H1 (cell line): ENCODE data around the gene RAPGEF6. TPM values are rescaled to one million over a fixed set of nuclear protein-coding genes. Genes with fewer than 3 reads are reported as not detected.

ENCODE experiments used
- CTCF ChIA-PET: fragments of 300-600 bp; sonication (Branson Sonifier 250); formaldehyde crosslinking; loops from one replicate; lab custom pipeline; 2021; ENCODE audit not compliant: partially characterized antibody; lab: Charles Lee
- POLR2A ChIA-PET: fragments of 300-600 bp; sonication (Branson Sonifier 250); formaldehyde crosslinking; loops from one replicate; lab custom pipeline; 2021; ENCODE audit warnings: inconsistent platforms; ENCODE audit not compliant: partially characterized antibody; lab: Charles Lee
- DNase-seq, 2 experiments: peaks; one replicate each; pipeline versions ENCODE4 v3.0.0 to v3.0.0-alpha.2; 2010 to 2022; ENCODE audit warnings: low spot score in 2 of 2, low read depth in 1 of 2, mixed read lengths in 1 of 2
- FAIRE-seq: peaks from 2 replicates; lab custom pipeline; 2011; peaks lifted over from hg19 to GRCh38; lab: Jason Lieb, UNC
- H2AFZ ChIP-seq: 2 replicates; pipeline ENCODE4 v1.8.1; 2012; ENCODE audit warnings: low read length, inconsistent platforms
- H2AK5ac ChIP-seq: 2 replicates; pipeline ENCODE4 v1.6.1; 2013; ENCODE audit warnings: low read depth, low read length
- H2BK120ac ChIP-seq: replicated peaks from 2 replicates; pipeline ENCODE3; 2013; ENCODE audit warnings: low read depth, low read length, inconsistent platforms
- H2BK12ac ChIP-seq: 2 replicates; pipeline ENCODE4 v1.6.1; 2013; ENCODE audit warnings: low read depth, low read length
- H2BK15ac ChIP-seq: 2 replicates; pipeline ENCODE4 v1.6.1; 2013; ENCODE audit warnings: low read length
- H2BK20ac ChIP-seq: 2 replicates; pipeline ENCODE4 v1.6.1; 2013; ENCODE audit warnings: low read length
- H2BK5ac ChIP-seq: 2 replicates; pipeline ENCODE4 v1.6.1; 2013; ENCODE audit warnings: low read depth, low read length
- H3K14ac ChIP-seq: 2 replicates; pipeline ENCODE4 v1.6.1; 2013; ENCODE audit warnings: inconsistent platforms; ENCODE audit not compliant: insufficient read length
- H3K18ac ChIP-seq: 2 replicates; pipeline ENCODE4 v1.6.1; 2013; ENCODE audit warnings: low read length; ENCODE audit errors: extremely low read depth
- H3K23ac ChIP-seq: 2 replicates; pipeline ENCODE4 v1.6.1; 2013; ENCODE audit warnings: inconsistent platforms; ENCODE audit not compliant: insufficient read length
- H3K23me2 ChIP-seq: 2 replicates; pipeline ENCODE4 v1.6.1; 2013; ENCODE audit warnings: low read depth, low read length
- H3K27ac ChIP-seq: 2 replicates; pipeline ENCODE4 v1.6.1; 2011; ENCODE audit warnings: low read depth, low read length, inconsistent platforms
- H3K27me3 ChIP-seq, 4 experiments: replicated peaks in 1 of 4; 1 replicate in 1 of 4; 2 replicates in 3 of 4; pipeline versions ENCODE4 v1.6.1 to v1.8.1; 2011 to 2013; ENCODE audit warnings: low read length in 3 of 4, mild to moderate bottlenecking in 3 of 4, inconsistent platforms in 2 of 4, mixed read lengths in 2 of 4, moderate library complexity in 1 of 4; ENCODE audit not compliant: control insufficient read depth in 3 of 4, insufficient read depth in 3 of 4; ENCODE audit errors: extremely low read depth in 1 of 4
- H3K36me3 ChIP-seq, 4 experiments: 2 replicates each; pipeline versions ENCODE4 v1.6.1 to v1.8.1; 2011 to 2013; ENCODE audit warnings: mild to moderate bottlenecking in 4 of 4, low read length in 3 of 4, moderate library complexity in 2 of 4, control low read depth in 1 of 4, inconsistent platforms in 1 of 4; ENCODE audit not compliant: insufficient read depth in 4 of 4, control insufficient read depth in 2 of 4
- H3K4ac ChIP-seq: replicated peaks from 2 replicates; pipeline ENCODE3; 2013; ENCODE audit warnings: low read length, low read depth, mixed read lengths, inconsistent platforms; ENCODE audit not compliant: insufficient read length
- H3K4me1 ChIP-seq, 4 experiments: replicated peaks in 1 of 4; 1 replicate in 1 of 4; 2 replicates in 3 of 4; pipeline versions ENCODE4 v1.6.1 to v1.8.1; 2011 to 2013; ENCODE audit warnings: low read length in 3 of 4, inconsistent platforms in 2 of 4, mixed read lengths in 1 of 4; ENCODE audit not compliant: insufficient read depth in 4 of 4, control insufficient read depth in 3 of 4
- H3K4me2 ChIP-seq, 2 experiments: 2 replicates each; pipeline versions ENCODE4 v1.6.1 to v1.8.1; 2011 to 2013; ENCODE audit warnings: low read depth in 2 of 2, low read length in 2 of 2, control low read depth in 1 of 2, inconsistent platforms in 1 of 2, mild to moderate bottlenecking in 1 of 2; ENCODE audit not compliant: insufficient read depth in 1 of 2
- H3K4me3 ChIP-seq, 4 experiments: fragments of 200-600, 300-600 bp in 1 of 4; sonication (generic), shearing (Covaris generic), sonication (Bioruptor Twin) in 1 of 4; 2 replicates each; pipeline versions ENCODE4 v1.5.1 to v1.8.1; 2011 to 2016; ENCODE audit warnings: low read length in 4 of 4, low read depth in 3 of 4, control low read depth in 2 of 4, inconsistent platforms in 2 of 4, mild to moderate bottlenecking in 2 of 4, mixed read lengths in 1 of 4, moderate library complexity in 1 of 4; ENCODE audit not compliant: insufficient read depth in 2 of 4; ENCODE audit errors: extremely low read depth in 1 of 4
- H3K56ac ChIP-seq: replicated peaks from 2 replicates; pipeline ENCODE3; 2013; ENCODE audit warnings: low read depth, mild to moderate bottlenecking, mixed read lengths, low read length, inconsistent platforms; ENCODE audit not compliant: insufficient read length
- H3K79me1 ChIP-seq: 2 replicates; pipeline ENCODE4 v1.6.1; 2013; ENCODE audit warnings: low read depth, low read length, control low read depth
- H3K79me2 ChIP-seq, 2 experiments: 2 replicates each; pipeline versions ENCODE4 v1.6.1 to v1.8.1; 2012 to 2013; ENCODE audit warnings: low read length in 2 of 2, mild to moderate bottlenecking in 2 of 2, inconsistent platforms in 1 of 2; ENCODE audit not compliant: insufficient read depth in 2 of 2, control insufficient read depth in 1 of 2
- H3K9ac ChIP-seq, 4 experiments: replicated peaks in 1 of 4; 1 replicate in 1 of 4; 2 replicates in 3 of 4; pipeline versions ENCODE4 v1.6.1 to v1.8.1; 2011 to 2013; ENCODE audit warnings: low read depth in 3 of 4, low read length in 3 of 4, control low read depth in 2 of 4, mild to moderate bottlenecking in 2 of 4, moderate library complexity in 2 of 4, inconsistent platforms in 1 of 4; ENCODE audit errors: extremely low read depth in 1 of 4
- H3K9me3 ChIP-seq, 2 experiments: 2 replicates each; pipeline versions ENCODE4 v1.6.1 to v1.8.1; 2012 to 2013; ENCODE audit warnings: mild to moderate bottlenecking in 2 of 2, moderate library complexity in 2 of 2, control low read depth in 1 of 2, inconsistent platforms in 1 of 2, low read depth in 1 of 2, low read length in 1 of 2, mixed read lengths in 1 of 2; ENCODE audit not compliant: insufficient read depth in 2 of 2
- H4K20me1 ChIP-seq, 2 experiments: replicated peaks in 1 of 2; 2 replicates each; pipeline versions ENCODE3 to v1.8.1; 2011 to 2013; ENCODE audit warnings: inconsistent platforms in 2 of 2, low read length in 2 of 2, mild to moderate bottlenecking in 1 of 2; ENCODE audit not compliant: insufficient read depth in 2 of 2, control insufficient read depth in 1 of 2
- H4K5ac ChIP-seq: 2 replicates; pipeline ENCODE4 v1.6.1; 2013; ENCODE audit warnings: low read length, low read depth, mixed read lengths, inconsistent platforms; ENCODE audit not compliant: insufficient read length
- H4K8ac ChIP-seq: 2 replicates; pipeline ENCODE4 v1.8.0; 2013; ENCODE audit warnings: mild to moderate bottlenecking, moderate library complexity, low read length, inconsistent platforms; ENCODE audit not compliant: insufficient read depth; ENCODE audit errors: extremely low read depth
- H4K91ac ChIP-seq: replicated peaks from 2 replicates; pipeline ENCODE3; 2013; ENCODE audit warnings: low read length, mixed read lengths, inconsistent platforms; ENCODE audit not compliant: insufficient read length
- BACH1 ChIP-seq: IDR thresholded peaks from 2 replicates; pipeline ENCODE4 v1.6.1; 2012; ENCODE audit warnings: low read length, improper control_type of control experiment
- BCL11A ChIP-seq, 2 experiments: IDR thresholded peaks; one replicate each; pipeline ENCODE4 v1.6.1; 2011; ENCODE audit warnings: low read depth in 2 of 2, low read length in 2 of 2, mild to moderate bottlenecking in 2 of 2
- CEBPB ChIP-seq: IDR thresholded peaks from 2 replicates; pipeline ENCODE4 v1.6.1; 2012; ENCODE audit warnings: low read depth, low read length
- CREB1 ChIP-seq: IDR thresholded peaks from 2 replicates; pipeline ENCODE4 v1.6.1; 2012; ENCODE audit warnings: inconsistent platforms
- KDM1A ChIP-seq: fragments of 200-600, 300-600 bp; sonication (generic); IDR thresholded peaks from 2 replicates; pipeline ENCODE4 v1.7.1; 2016; ENCODE audit warnings: mild to moderate bottlenecking, low read length, borderline replicate concordance
- POLR2A ChIP-seq, 2 experiments: IDR thresholded peaks; 1 replicate in 1 of 2; 2 replicates in 1 of 2; pipeline ENCODE4 v1.6.1; 2011; ENCODE audit warnings: low read depth in 2 of 2, low read length in 2 of 2, mild to moderate bottlenecking in 2 of 2; ENCODE audit errors: control extremely low read depth in 1 of 2
- POU5F1 ChIP-seq: IDR thresholded peaks from 2 replicates; pipeline ENCODE4 v1.6.1; 2011; ENCODE audit warnings: low read depth, mild to moderate bottlenecking, low read length, moderate library complexity
- RAD21 ChIP-seq, 2 experiments: IDR thresholded peaks in 1 of 2; conservative IDR thresholded peaks in 1 of 2; 2 replicates each; pipeline ENCODE4 v1.6.1; 2011; ENCODE audit warnings: low read depth in 2 of 2, low read length in 2 of 2, improper control_type of control experiment in 1 of 2, inconsistent platforms in 1 of 2, mild to moderate bottlenecking in 1 of 2, moderate library complexity in 1 of 2
- RBBP5 ChIP-seq: IDR thresholded peaks from 2 replicates; pipeline ENCODE4 v1.7.1; 2012; ENCODE audit warnings: low read depth, mild to moderate bottlenecking, inconsistent platforms, low read length, moderate library complexity, borderline replicate concordance
- SAP30 ChIP-seq: fragments of 300-600 bp; sonication (generic); IDR thresholded peaks from 2 replicates; pipeline ENCODE4 v1.7.1; 2012; ENCODE audit warnings: low read length, moderate library complexity, mild to moderate bottlenecking, inconsistent platforms; ENCODE audit not compliant: insufficient read depth, insufficient replicate concordance
- SIN3A ChIP-seq, 2 experiments: IDR thresholded peaks in 1 of 2; conservative IDR thresholded peaks in 1 of 2; 2 replicates each; pipeline ENCODE4 v1.6.1; 2011 to 2012; ENCODE audit warnings: low read length in 2 of 2, improper control_type of control experiment in 1 of 2, low read depth in 1 of 2, mild to moderate bottlenecking in 1 of 2
- SIRT6 ChIP-seq: IDR thresholded peaks from one replicate; pipeline ENCODE4 v1.7.1; 2012; ENCODE audit warnings: low read length, inconsistent platforms
- SP2 ChIP-seq: IDR thresholded peaks from 2 replicates; pipeline ENCODE4 v1.6.1; 2012; ENCODE audit warnings: mild to moderate bottlenecking, low read length, inconsistent platforms
- TAF1 ChIP-seq: IDR thresholded peaks from 2 replicates; pipeline ENCODE4 v1.6.1; 2011; ENCODE audit warnings: mild to moderate bottlenecking, low read depth, low read length
- TBP ChIP-seq: IDR thresholded peaks from 2 replicates; pipeline ENCODE4 v1.6.1; 2011; ENCODE audit warnings: low read depth, low read length, improper control_type of control experiment
- YY1 ChIP-seq: IDR thresholded peaks from 2 replicates; pipeline ENCODE4 v1.6.1; 2011; ENCODE audit warnings: low read depth, mild to moderate bottlenecking, low read length
- WGBS, 2 experiments: shearing (Covaris generic) in 1 of 2; methylation state at CpG; one replicate each; pipeline versions ENCODE4 v1.1.6 to v1.1.7; 2013 to 2015; ENCODE audit warnings: low lambda C conversion rate in 2 of 2, mixed read lengths in 2 of 2, inconsistent platforms in 1 of 2, low coverage in 1 of 2, missing lambda C conversion rate in 1 of 2; ENCODE audit not compliant: insufficient replicate concordance in 2 of 2, insufficient coverage in 1 of 2, insufficient read length in 1 of 2; ENCODE audit errors: extremely low coverage in 1 of 2, missing lambda C conversion rate in 1 of 2; 5-methylcytosine and 5-hydroxymethylcytosine counted together
- polyA plus RNA-seq, 7 experiments: library from polyadenylated mRNA; depleted of rRNA in 3 of 7; stranded (reverse) in 5 of 7; unstranded in 2 of 7; fragments of >200 nt in 5 of 7; fragments of 200-250 nt in 2 of 7; gene quantifications; 1 replicate in 5 of 7; 2 replicates in 1 of 7; 4 replicates in 1 of 7; pipeline versions ENCODE4 v1.2.1 to v1.2.3, GENCODE V29; 2011 to 2013; ENCODE audit warnings: missing spikeins in 2 of 7, mixed read lengths in 2 of 7
- total RNA-seq: library from RNA; stranded (reverse); fragmentation: NEBNext Ultra II Directional; extraction: Animal tissue kit (Norgen Biotek cat#: 25700); gene quantifications from 2 replicates; pipeline ENCODE4 v1.2.1, GENCODE V29; 2021

Gene RAPGEF6
- total and polyA plus RNA-seq, 2 of the 8 experiments (the other 6 are each of a cell fraction or from before 2014, with no cell fraction given) = 4.8 to 20.0 TPM

DNA sequence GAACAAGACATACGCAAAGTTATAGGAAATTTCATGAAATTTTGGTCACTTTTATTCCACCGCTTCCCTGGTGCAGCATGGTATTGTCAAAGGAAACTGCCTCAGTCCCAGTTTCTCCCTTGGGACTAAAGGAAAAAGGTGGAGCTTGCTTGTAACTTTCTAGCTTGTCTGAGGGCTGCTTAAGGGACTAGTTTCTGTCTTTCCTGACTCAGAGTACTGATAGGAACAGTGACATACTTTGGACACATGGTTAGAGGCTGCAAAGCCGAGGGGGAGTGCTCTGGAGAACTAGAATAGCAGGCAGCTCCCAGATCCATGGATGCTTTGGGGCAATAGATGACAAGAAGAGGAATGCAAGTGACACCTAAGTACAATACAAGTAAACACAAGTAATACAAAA is 234.4 kb downstream of the RAPGEF6 start:
- FAIRE-seq (no peak), DNase-seq (no peak)
- POLR2A ChIA-PET = interaction anchor here (0.6 to 1.1 kb wide), 2 partner anchors 16 to 101 kb away, joined by 3 to 4 read pairs; no protein-coding TSS in a partner anchor
- CTCF ChIA-PET = interaction anchor here (0.8 to 1.2 kb wide), 2 partner anchors 16 to 165 kb away, joined by 3 read pairs; no protein-coding TSS in a partner anchor
- Histone ChIP-seq H2AK5ac (no peak overlapping the region), H2BK120ac (no peak overlapping the region), H3K9me3 (no peaks in the 10 kb centered on the region; a peak in 1 of 4 replicates), H3K14ac (no peak overlapping the region), H3K79me1 (no peaks in the 10 kb centered on the region), H4K5ac (no peak overlapping the region), H3K27me3 (no peaks in the 10 kb centered on the region), H3K27ac (no peak overlapping the region), H4K20me1 (no peaks in the 10 kb centered on the region), H3K36me3 (peaks cover 0 to 3% (median 0%) of the 10 kb centered on the region in 4 experiments; a peak in 3 of 8 replicates), H3K4ac (no peak overlapping the region), H3K18ac (no peak overlapping the region), H2AFZ (no peak overlapping the region), H3K79me2 (no peaks in the 10 kb centered on the region), H2BK12ac (no peak overlapping the region), H3K23me2 (no peaks in the 10 kb centered on the region), H3K56ac (no peak overlapping the region), H2BK20ac (no peak overlapping the region), H2BK5ac (no peak overlapping the region), H4K8ac (no peak overlapping the region), H3K4me1 (no peaks in the 10 kb centered on the region), H2BK15ac (no peak overlapping the region), H3K9ac (no peak overlapping the region), H4K91ac (no peak overlapping the region), H3K4me2 (no peak overlapping the region), H3K4me3 (no peak overlapping the region), H3K23ac (no peak overlapping the region)
- WGBS, 2 experiments = 95% methylated on average over 3 of the region's 3 CpGs; no CpG with 5 or more reads in 1 of the 2 experiments
- TF ChIP-seq TAF1 (no peak), BACH1 (no peak), SAP30 (no peak), POU5F1 (no peak), POLR2A (IDR thresholded peaks at IDR 0.05; ENCODE audit: control extremely low read depth in 1 of 2, low read depth in 2 of 2, low read length in 2 of 2) (no peak), TBP (no peak), SIN3A (conservative IDR thresholded peaks at IDR 0.05 in 1 of 2, IDR thresholded peaks at IDR 0.05 in 1 of 2; ENCODE audit: low read depth in 1 of 2, low read length in 2 of 2) (no peak), SP2 (no peak), BCL11A (IDR thresholded peaks at IDR 0.05; ENCODE audit: low read depth in 2 of 2, low read length in 2 of 2) (no peak), CEBPB (no peak), RBBP5 (no peak), YY1 (no peak), RAD21 (IDR thresholded peaks at IDR 0.05 in 1 of 2, conservative IDR thresholded peaks at IDR 0.05 in 1 of 2; ENCODE audit: low read depth in 2 of 2, low read length in 2 of 2) (no peak), KDM1A (no peak), SIRT6 (no peak), CREB1 (no peak)
